Measurements from ENCODE around the gene NCR1.
"Not testable (repeated sequence)": the region's sequence is repeated elsewhere in the genome, so short reads cannot be mapped to it uniquely, and the experiment has no call there.

Gene NCR1, protein sequence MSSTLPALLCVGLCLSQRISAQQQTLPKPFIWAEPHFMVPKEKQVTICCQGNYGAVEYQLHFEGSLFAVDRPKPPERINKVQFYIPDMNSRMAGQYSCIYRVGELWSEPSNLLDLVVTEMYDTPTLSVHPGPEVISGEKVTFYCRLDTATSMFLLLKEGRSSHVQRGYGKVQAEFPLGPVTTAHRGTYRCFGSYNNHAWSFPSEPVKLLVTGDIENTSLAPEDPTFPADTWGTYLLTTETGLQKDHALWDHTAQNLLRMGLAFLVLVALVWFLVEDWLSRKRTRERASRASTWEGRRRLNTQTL

DNA sequence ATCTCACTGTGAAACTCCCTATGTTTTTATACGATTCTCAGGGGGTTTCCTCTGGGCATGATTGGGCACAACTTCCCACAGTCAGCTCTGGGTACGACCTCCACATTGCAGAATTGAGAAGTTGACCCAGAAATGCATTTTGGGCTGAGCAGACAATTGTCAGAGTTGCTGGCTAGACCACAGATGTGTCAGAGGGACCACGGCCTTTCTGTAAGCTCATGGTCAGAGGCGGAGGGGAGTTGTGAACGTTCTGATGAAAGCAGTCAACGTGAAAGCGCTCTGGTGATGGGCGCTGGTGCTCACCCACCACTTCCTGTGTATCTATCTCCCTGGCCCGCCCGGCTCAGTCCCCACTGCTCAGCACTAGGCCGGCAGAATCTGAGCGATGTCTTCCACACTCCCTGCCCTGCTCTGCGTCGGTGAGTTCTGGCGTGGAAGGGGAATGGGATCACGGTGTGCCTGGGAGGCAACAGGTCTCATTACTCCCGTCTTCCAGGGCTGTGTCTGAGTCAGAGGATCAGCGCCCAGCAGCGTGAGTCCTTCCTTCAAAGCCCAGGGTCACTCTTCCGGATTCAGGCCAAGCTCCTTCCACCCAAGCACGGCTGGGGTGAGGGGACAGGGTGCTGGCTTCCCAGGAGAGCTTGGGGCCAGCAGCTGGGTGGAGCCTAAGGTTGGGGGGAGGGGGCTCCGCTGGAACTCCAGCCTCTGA, at the start of gene NCR1:
TSS of gene NCR1 (plus strand) at position 346 of the 709 bp plus-strand sequence. CDS start at position 386, 40 bp downstream.
- DNase-seq (ENCODE audit: low read depth), result no peak

- DNase-seq (ENCODE audit: low read depth), result not testable (repeated sequence)
Observed at GRCh38 chr19:54858476-54858875, 47.5 kb upstream of the NCR1 start.

DNA sequence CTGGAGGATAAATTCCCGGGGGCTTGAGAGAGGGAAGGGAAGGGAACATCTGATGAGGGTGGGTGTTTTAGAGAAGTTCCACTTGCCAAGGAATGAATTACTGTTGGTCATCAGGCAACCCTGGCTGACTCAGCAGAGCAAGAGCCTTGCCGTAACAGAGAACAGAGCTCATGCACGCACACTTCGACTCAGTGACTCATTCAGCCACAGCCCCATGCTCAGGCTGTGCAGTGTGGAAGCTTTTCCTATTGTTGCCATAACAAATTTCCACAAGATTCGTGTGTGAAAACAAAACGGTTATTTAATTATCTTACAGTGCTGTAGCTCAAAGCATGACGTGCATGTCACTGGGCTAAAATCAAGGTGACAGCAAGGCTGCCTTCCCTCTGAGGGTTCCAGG, 46.5 kb upstream of the NCR1 start:
- DNase-seq (ENCODE audit: low read depth), result not testable (repeated sequence)

- not testable (repeated sequence) for DNase-seq (ENCODE audit: low read depth)
Observed at GRCh38 chr19:54863459-54863858, 42.5 kb upstream of the NCR1 start.

DNA sequence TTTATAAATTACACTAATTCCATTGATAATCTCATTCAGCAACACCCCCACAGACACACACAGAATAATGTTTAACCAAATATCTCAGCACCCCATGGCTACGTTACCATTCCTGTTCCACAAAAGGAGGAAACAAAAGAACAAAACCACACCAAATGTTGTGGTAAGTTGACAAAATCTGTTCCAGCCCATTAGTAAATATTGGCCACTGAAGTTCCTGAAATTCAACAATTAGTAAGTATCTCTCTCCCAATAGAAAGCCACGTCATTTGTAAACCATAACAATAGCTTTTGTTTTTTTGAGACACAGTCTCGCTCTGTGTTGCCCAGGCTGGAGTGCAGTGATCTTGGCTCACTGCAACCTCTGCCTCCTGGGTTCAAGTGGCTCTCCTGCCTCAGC, 34.3 kb upstream of the NCR1 start:
- DNase-seq (ENCODE audit: low read depth), result no peak

- no peak for DNase-seq (ENCODE audit: low read depth)
Observed at GRCh38 chr19:54873990-54874389, 32.0 kb upstream of the NCR1 start, which contains the start of gene FCAR. Gene FCAR (plus strand): TSS chr19:54874235. CDS start chr19:54874290, 55 bp downstream.

DNA sequence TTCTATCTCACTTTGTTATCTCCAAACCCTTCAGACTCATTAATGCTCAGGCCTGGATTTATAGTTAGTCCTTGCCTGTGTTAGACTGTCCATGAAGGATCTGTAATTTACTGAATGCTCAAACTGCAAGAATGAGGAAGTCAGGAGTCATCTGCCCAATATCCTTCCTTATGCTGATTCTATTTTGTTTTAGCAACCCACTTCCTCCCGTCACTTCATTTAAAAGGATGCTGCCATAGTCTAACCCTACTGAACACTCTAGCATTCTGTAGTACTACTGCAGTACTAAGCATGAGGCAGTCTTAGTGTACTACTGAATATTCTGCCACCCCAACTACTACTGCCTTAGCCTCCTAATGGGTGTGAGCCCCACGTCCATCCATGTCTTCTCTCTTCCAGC, 30.4 kb upstream of the NCR1 start:
- no peak for DNase-seq (ENCODE audit: low read depth)

GRCh38 chr19:54877471-54877870, 28.5 kb upstream of the NCR1 start:
- no peak for DNase-seq (ENCODE audit: low read depth)

GRCh38 chr19:54881884-54882283, 24.1 kb upstream of the NCR1 start:
- DNase-seq (ENCODE audit: low read depth), result no peak

DNA sequence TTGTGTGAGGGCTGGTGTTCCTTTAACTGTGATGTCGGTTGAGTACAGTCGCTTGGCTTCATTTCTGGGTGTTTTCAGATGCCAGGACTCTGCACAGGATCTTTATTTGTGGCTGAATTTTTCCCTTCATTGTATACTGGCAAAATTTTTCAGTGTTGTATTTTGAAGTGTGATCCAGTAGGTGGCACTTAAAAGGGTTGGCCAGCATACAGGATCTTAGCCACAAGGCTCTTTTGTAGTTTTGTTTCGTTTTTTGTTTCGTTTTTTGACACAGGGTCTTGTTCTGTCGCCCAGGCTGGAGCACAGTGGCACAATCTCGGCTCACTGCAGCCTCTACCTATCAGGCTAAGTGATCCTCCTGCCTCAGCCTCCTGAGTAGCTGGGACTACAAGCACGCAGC, 23.2 kb upstream of the NCR1 start:
- no peak for DNase-seq (ENCODE audit: low read depth)

GRCh38 chr19:54883228-54883627, 22.7 kb upstream of the NCR1 start:
- no peak for DNase-seq (ENCODE audit: low read depth)

DNA sequence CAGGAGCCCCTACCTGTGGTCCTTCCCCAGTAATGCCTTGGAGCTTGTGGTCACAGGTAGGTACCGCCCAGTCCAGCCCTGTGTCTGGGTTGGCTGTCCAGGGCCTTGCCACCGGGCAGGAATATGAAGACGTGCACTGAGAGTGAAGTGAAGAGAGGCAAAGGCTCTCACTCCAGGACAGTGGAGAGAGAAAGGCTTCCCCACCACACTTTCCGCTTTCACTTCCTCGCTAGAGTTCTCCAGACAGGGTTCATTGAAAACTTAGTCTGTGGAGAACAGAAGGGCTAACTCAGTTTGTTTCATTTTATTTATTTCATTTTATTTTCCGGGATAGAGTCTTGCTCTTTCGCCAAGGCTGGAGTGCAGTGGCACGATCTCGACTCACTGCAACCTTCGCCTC, 17.7 kb upstream of the NCR1 start:
- DNase-seq (ENCODE audit: low read depth), result no peak

DNA sequence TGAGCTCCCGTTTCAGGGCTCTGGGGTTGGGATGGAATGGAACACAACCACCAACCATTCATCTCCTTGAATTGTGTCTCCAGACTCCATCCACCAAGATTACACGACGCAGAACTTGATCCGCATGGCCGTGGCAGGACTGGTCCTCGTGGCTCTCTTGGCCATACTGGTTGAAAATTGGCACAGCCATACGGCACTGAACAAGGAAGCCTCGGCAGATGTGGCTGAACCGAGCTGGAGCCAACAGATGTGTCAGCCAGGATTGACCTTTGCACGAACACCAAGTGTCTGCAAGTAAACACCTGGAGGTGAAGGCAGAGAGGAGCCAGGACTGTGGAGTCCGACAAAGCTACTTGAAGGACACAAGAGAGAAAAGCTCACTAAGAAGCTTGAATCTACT, 16.4 kb upstream of the NCR1 start:
- DNase-seq (ENCODE audit: low read depth), result no peak

GRCh38 chr19:54893406-54893805, 12.5 kb upstream of the NCR1 start:
- DNase-seq (ENCODE audit: low read depth), result no peak

DNA sequence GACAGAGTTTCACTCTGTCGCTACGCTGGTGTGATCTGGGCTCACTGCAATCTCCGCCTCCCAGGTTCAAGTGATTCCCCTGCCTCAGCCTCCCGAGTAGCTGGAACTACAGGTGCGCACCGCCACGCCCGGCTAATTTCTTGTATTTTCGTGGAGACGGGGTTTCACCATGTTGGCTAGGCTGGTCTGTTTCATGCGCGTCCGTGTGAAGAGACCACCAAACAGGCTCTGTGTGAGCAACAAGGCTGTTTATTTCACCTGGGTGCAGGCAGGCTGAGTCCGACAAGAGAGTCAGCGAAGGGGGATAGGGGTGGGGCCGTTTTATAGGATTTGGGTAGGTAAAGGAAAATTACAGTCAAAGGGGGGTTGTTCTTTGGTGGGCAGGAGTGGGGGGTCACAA, 11.8 kb upstream of the NCR1 start:
- not testable (repeated sequence) for DNase-seq (ENCODE audit: low read depth)

DNA sequence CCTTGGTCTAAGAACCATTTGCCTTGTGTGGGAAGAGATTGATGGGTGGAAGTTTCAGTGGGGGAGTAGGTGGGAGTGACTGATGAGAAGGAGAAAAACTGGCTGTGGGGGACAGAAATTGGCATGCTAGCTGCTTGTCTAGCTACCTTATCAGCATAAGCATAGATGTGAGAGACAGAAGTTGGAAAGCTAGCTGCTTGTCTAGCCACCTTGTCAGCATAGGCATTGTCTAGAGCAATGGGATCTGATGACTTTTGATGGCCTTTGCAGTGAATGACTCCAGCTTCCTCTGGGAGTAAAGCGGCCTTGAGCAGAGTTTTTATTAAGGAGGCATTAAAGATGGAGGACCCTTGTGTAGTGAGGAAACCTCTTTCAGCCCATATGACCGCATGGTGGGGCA, 9.9 kb upstream of the NCR1 start:
- no peak for DNase-seq (ENCODE audit: low read depth)

DNA sequence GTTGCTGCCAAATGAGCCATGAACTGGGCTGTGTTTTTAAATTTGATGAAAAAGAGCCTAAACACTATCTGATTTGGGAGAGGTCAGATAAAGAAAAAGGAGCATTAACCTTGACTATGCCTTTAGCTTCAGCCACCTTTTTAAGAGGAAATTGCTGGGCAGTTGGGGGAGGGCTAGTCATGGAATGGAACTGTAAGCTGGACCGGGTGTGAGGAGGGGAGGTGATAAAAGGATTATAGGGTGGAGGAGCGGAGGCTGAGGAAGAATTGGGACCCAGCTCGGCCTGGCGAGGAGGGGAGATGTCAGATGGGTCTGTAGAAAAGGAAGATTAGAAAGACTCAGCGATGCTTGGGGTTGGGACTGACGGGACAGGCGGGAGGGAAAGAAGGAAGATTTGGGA, 7.3 kb upstream of the NCR1 start:
- DNase-seq (ENCODE audit: low read depth), result not testable (repeated sequence)

DNA sequence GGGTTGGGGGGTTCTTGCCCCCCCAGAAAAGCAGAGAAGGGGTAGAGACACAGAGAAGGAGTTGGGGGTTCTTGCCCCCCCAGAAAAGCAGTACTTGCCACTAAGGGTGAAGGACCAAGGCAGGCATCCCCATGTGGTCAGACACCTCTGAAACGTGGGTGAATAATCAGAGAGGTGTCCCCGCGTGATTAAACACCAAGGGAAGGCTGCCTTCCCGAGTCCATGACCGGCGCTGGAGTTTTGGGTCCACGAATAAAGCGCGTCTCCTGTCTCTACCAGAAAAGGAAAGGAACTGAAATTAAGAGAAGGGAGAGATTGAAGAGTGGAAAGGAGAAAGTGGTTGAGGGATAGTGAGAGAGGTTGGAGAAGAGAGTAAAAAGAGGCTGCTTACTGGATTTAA, 6.3 kb upstream of the NCR1 start:
- DNase-seq (ENCODE audit: low read depth), result not testable (repeated sequence)

DNA sequence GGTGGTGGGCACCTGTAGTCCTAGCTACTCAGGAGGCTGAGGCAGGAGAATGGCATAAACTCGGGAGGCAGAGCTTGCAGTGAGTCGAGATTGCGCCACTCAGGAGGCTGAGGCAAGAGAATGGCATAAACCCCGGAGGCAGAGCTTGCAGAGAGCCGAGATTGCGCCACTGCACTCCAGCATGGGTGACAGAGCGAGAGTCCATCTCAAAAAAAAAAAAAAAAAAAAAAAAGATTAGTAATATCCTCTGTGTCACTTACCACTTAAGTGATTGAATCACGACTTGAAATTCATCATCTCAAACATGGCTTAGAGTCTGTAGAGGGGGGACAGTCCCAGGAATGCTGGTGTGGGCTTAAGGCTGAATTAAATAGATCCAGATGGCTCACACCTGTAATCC, 4.8 kb upstream of the NCR1 start:
- DNase-seq (ENCODE audit: low read depth), result not testable (repeated sequence)

DNA sequence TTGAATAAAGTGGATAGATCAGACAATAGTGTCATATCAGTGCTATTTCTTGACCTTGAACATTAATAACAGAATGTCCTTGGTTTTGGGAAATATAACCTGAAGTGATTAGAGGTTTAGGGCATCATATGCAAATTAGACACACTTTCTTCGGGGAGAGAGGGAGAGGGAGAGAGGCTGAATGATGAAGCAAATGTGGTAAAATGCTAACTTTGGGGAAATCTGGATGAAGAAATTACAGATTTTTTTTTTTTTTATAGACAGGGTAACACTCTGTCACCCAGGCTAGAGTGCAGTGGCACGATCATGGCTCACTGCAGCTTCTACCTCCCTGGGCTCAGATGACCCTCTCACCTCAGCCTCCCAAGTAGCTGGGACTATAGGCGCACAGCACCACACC, 3.9 kb upstream of the NCR1 start:
- no peak for DNase-seq (ENCODE audit: low read depth)

- no peak for DNase-seq (ENCODE audit: low read depth)
Observed at GRCh38 chr19:54903303-54903702, 2.6 kb upstream of the NCR1 start.

GRCh38 chr19:54904261-54904660, 1.7 kb upstream of the NCR1 start:
- not testable (repeated sequence) for DNase-seq (ENCODE audit: low read depth)

- no peak for DNase-seq (ENCODE audit: low read depth)
Observed at GRCh38 chr19:54905421-54905802, 536 bp upstream of the NCR1 start.

GRCh38 chr19:54906819-54907218, 871 bp downstream of the NCR1 start:
- no peak for DNase-seq (ENCODE audit: low read depth)
